Measurements from ENCODE around the gene LSS. TPM values are rescaled to one million over a fixed set of nuclear protein-coding genes. Genes with fewer than 3 reads are reported as not detected.

Gene LSS
- polyA plus RNA-seq: 10 to 100 TPM; 16.9 to 60.7 (median 38.4) TPM

DNA sequence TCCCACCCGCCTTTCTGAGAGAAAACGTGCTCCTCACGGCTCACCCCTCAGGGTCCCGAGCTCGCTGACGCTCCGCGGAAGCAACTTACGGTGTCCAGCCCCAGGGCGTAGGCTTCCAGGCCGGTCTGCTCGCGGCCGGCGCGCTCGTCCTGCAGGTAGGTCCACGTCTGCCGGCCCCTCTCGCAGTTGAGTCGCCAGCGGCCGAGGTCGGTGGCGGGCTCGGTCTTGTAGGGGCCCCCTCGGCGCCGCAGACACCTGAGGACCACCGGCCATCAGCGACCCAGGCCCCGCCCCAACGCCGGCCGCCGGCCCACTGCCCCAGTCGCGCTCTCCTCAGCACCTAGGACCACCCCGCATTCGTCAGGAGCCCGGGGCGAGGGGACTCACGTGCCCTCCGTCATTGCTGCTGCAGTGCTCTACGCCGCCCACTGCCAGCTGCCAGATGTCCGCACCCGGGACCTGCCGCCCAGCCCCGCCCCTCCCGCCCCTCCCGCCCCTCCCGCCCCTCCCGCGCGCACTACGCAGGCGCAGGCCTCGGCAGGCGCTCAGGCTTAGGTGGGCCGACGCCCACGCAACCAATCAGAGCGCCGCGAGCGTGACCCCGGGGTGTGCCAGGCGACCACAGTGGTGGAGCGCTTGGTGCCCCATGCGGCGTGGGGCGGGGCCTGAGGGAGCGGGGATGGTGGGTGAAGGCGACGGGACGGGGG lies at the start of gene LSS:
Gene LSS, minus strand, starts transcription at position 430 of the 707 bp plus-strand sequence. Its CDS starts 29 bp downstream, at position 401.
- whole genome bisulfite sequencing, 3 donors: 0% methylated on average over 59 to 77 of the region's 77 CpGs
- no peak within 1 kb of the TSS for H3K27ac ChIP-seq (ENCODE audit: low read depth, low read length)

DNA sequence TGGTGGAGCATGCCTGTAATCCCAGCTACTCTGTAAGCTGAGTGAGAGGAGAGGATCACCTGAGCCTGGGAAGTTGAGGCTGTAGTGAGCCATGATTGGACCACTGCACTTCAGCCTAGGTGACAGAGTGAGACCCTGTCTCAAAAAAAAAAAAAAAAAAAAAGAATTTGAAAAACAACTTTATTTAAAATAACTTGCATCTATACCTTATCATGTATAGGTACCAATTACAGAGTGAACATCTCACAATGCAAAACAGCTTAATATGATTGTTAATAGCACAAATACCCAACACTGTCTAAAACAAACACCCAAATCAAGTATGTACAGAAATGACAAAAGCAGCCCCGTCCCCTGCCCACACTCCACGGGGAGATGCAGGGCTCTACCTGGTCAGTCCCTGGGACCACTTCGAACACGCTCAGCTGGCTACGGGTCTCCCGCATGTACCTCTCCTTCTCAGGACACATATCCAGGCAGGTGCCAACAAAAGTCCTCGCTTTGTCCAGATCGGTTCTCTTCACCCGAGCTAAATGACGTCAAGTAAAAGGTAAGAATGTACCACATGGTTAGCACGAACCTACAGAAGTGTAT lies 46.3 kb upstream of the LSS start:
- H3K27ac ChIP-seq (ENCODE audit: low read depth, low read length): no peak overlapping the region
- 93 to 94% (median 94%) methylated on average over 11 of the region's 11 CpGs for WGBS, 3 donors

DNA sequence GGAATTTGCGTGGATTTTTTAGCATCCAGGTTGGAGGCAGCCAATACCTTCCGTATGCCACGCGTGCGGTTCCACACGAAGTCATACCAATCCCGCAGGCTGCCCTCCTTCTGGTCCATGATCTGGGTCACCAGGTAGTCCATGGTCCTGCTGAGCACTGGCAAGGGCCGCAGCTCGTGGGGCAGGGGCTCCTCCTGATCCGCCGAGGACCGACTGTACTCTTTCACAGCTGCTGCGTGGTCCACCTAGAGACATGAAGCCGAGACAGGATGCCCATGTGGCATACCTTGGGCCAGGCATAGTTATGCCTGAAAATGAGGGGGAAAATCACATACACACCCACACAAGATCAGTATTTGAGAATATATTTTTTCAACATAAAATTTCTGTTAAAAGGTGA lies 44.8 kb upstream of the LSS start:
- WGBS, 3 donors: 95 to 96% (median 96%) methylated on average over 14 of the region's 14 CpGs
- no peak overlapping the region for H3K27ac ChIP-seq (ENCODE audit: low read depth, low read length)

DNA sequence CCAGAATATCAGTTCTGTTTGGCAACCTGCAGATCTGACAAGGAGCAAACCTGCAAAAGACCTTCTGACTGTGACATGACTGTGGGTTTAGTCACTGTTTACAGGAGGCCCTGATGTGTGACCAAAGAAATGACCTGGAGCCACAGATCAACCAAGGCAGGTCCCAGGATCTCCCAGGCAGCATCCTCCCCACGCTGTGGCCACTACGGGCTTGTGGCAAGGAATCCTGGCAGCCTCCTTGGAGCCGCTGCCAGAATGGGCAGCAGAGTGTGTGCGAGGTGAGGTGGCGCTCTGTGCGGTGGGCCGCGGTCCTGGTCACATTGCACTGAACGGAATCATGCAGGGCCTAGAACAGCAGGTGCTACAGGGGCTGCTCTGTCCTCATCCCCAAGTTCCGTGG lies 40.9 kb upstream of the LSS start:
- WGBS, 3 donors: 94 to 97% (median 97%) methylated on average over 10 of the region's 10 CpGs
- no peak overlapping the region for H3K27ac ChIP-seq (ENCODE audit: low read depth, low read length)

DNA sequence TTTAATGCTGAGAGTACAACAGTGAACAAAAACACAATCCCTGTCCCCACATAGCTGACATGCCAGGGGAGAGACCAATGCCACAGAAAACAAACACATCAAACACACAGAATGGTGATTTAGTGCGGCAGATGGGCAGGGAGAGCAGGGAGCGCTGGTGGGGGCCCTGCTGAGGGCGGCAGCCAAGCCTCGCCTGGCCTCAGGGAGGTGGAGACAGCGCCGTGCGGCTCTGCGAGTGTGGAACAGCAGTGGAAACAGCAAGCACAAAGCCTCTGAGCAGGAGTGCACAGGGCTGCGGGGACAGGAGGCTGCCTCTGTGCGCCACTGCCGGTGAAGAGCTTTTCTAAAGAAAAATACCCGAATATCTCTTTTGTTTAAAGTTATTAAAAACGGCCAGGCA lies 39.8 kb upstream of the LSS start:
- no peak overlapping the region for H3K27ac ChIP-seq (ENCODE audit: low read depth, low read length)
- 92 to 95% (median 94%) methylated on average over 13 of the region's 13 CpGs for WGBS, 3 donors

DNA sequence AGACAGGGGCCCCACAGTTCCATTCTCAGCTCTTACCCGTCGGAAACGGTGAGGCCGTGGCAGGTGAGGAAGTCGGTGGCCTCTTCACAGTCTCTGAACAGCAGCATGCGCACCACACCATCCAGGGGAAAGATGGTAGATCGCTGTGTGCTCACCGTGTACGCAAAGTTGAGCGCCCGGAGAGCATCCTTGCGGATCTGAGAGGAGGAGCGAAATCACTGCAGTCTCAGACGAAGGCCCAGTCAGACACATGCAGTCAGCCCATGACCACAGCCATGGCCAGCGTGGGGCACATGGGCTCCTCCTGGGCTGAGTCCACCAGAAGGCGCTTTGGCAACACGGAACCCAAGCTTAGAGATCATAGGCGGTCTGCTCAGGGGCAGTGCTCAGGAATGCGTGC lies 38.4 kb upstream of the LSS start:
- 90 to 94% (median 93%) methylated on average over 19 of the region's 19 CpGs for WGBS, 3 donors

DNA sequence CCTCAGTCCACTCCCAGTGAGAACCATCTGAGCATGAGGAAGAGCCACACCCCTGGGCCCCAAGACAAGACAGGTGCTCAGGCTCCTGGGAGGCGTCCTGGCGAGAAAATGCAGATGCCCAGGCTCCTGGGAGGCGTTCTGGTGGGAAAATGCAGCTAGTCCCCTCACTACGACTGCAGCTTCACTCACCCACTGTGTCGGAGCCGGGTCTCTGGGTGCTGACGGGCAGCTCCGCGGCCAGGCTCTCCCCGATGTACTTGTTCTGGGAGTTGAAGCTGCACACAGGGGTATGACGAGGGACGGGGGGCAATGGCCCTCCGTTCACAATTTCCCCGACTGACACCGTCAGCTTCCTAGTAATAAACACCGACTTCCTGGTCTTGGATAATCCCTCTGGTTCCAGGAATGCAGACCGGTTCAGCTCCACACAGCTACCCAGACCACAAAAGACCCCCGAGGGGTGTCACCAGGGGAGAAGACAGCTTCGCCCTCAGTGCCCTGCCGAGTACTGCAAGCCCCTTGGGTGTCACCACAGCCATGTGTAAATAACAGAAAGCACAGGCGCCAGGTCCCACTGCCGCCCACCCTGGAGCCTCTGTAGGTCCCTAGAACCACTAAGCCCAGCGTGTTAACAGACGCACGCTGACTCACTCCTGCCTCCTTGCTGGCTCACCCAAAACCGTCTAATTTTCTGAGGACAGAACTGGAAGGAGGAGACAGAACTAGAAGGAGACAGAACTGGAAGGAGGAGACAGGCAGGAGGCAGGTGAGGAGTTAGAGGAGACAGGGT lies 37.4 kb upstream of the LSS start:
- H3K27ac ChIP-seq (ENCODE audit: low read depth, low read length): no peak overlapping the region
- WGBS, 3 donors: 84 to 89% (median 88%) methylated on average over 26 of the region's 26 CpGs

More for the DNA sequence above, 38.4 kb upstream of the LSS start:
- H3K27ac ChIP-seq (ENCODE audit: low read depth, low read length): no peak overlapping the region

DNA sequence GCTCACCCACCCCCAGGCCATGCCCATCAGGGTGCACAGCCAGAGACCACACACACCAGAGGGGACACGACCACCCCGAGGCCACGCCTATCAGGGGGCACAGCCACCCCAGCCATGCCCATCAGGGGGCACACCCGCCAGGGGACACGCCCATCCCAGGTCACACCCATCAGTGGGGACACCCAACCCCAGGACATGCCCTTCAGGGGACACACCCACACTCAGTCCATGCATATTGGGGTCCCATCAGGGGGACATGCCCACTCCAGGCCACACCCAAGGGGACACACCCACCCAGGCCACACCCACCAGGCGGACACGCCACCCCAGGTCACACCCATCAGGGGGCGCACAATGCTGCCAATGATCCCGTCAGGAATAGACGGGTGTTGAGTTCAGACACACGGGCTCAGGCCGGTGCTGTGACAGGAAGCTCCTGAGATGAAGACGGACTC lies 36.1 kb upstream of the LSS start:
- 92% methylated on average over 13 of the region's 13 CpGs for WGBS, 3 donors
- H3K27ac ChIP-seq (ENCODE audit: low read depth, low read length): no peak overlapping the region

DNA sequence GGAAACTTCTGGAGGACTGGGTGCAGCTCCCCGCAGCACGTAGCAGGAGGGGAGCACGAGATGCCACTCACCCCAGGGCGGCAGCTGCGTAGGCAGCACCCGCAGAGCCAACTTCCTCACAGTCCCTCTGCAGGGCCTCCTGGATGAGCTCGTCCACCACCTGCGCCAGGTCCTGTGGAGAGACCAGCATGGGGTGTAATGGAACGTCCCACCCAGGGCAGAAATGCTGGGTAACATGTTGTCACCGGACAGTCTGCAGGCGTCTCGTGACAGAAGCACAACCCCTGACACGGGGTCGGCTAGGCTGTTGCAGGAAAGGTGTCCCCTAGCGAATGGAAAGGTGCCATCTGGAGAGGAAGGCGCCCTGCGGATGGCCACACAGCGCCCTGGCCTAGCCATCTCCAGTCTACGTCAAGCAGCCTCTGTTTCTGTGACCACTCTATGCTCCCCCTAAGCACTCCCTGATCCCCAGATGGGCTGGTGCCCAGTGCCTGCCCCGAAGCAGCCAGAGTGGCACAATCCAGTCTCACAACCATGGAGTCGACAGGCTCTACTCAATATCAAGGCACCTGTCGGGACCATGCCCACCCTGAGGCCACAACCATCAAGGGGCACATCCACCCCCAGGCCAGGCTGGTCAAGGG lies 35.6 kb upstream of the LSS start:
- H3K27ac ChIP-seq (ENCODE audit: low read depth, low read length): no peak overlapping the region
- 93 to 94% (median 94%) methylated on average over 22 of the region's 22 CpGs for WGBS, 3 donors

DNA sequence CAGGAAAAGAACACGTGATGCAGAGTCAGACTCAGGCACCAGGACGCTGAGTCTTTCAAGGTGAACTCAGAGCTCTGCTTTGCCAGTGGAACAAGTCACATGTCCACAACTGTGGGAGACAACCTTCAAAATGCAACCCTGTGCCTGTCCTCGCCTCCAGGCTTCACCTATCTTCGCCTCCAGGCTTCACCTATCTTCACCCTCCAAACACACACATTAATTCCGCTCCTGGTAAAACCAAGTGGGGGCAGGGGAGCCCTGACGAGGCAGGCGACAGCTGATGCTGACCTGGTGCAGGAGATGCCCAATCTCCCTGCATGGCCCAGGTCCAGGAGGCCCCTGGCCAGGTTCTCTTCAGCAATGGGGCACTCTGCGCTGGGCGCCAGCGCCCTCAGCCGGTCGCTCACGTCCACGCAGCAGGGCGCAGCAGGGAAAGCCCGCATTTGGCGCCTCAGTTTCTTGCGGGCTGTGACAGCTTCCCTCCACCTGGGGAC lies 28.0 kb upstream of the LSS start:
- 94 to 96% (median 94%) methylated on average over 18 of the region's 18 CpGs for WGBS, 3 donors
- H3K27ac ChIP-seq (ENCODE audit: low read depth, low read length): no peak overlapping the region

DNA sequence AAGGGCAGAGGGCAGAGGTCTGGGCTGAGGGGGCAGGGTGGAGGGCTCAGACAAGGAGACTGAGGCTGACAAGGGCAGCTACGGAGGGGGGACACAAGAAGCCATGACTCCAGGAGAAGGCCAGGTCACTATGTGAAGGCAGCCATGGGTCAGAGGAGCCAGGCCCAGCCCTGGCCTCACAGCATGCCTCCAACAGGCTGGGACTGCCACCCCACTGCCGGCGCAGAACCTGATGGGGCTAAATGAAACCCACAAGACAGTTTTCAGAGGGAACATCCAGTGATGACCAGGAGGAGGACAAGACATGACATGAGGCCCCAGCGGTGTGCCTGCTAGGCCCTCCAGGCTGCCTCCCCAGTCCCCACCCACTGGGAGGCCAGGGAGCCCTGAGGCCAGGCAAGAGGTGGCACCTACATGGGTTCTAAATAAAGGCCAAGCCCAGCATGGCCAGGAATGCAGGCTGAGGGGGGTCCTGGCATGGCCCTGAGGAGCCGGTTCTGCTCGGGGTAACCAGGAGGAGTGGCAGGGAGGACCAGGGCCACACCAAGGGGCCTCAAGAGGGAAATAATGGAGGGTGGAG lies 27.3 kb upstream of the LSS start:
- WGBS, 3 donors: 90 to 96% (median 95%) methylated on average over 6 of the region's 6 CpGs
- H3K27ac ChIP-seq (ENCODE audit: low read depth, low read length): no peak overlapping the region

DNA sequence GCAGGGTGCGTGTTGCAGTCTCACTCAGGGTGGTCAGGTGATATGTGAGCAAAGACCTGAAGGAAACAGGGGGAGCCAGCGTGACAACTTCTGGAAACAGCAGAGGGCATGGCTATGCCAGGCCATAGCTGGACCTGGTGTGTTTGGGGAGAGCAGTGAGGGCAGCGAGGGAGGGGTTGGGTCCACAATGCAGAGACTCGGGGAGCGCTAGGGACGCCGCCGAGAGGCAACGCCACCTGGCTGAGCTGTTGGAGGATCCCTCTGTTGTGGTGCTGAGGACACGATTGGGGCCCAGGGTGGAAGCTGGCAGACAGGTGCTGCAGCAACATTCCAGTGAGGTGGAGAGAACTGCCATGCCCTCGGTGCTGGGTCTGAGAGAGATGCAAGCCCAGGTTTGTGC lies 26.6 kb upstream of the LSS start:
- WGBS, 3 donors: 87 to 94% (median 91%) methylated on average over 11 of the region's 11 CpGs
- no peak overlapping the region for H3K27ac ChIP-seq (ENCODE audit: low read depth, low read length)

DNA sequence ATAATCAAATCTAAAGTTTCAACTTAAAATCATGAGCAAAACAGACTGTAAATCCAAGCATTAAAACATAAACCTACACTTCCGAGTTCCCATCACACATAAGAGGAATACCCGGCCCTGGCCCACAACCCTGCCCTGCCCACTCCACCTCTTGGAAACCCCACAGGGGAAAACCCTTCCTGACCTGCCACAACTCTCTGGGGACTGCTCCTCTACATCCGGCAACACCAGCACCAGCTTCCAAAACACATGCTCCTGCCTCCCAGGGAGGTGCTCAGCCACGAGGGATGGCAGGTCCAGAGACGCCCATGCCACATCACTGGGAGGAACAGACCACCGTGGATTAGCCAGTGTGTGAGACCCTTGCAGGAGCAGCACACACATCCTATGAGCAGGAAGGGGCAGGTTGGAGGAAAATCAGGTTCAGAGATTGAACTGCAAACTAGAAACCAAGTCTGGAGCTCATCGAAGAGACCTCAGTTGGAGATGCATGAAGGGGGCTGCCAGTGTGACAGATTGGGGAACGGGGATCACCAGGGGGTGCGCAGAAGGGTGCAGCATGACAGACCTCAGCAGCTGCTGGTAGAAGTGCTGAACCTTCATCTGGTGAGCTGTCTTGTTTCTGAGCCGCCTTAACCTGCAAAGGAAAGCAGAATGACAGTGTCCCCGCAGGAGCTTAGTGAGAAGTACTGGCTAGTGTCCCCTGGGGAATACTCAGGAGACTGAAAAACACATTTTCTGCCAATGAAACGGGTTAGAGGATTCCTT lies 25.8 kb upstream of the LSS start:
- WGBS, 3 donors: 76 to 86% (median 78%) methylated on average over 12 of the region's 12 CpGs
- H3K27ac ChIP-seq (ENCODE audit: low read depth, low read length): no peak overlapping the region

DNA sequence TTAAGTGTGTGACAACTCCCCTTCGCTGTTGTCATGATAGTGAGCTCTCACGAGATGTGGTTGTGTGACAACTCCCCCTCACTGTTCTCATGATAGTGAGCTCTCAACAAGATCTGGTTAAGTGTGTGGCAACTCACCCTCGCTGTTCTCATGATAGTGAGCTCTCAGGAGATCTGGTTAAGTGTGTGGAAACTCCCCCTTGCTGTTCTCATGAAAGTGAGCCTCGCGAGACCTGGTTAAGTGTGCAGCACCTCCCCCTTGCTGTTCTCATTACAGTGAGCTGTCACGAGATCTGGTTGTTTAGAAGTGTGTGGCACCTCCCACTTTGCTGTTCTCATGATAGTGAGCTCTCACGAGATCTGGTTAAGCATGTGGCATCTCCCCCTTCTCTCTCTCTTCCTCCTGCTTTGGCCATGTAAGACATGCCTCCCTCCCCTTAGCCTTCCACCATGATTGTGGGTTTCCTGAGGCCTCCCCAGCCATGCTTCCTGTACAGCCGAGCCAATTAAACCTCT lies 25.1 kb upstream of the LSS start:
- 52 to 80% (median 62%) methylated on average over 8 of the region's 8 CpGs for WGBS, 3 donors
- no peak overlapping the region for H3K27ac ChIP-seq (ENCODE audit: low read depth, low read length)

DNA sequence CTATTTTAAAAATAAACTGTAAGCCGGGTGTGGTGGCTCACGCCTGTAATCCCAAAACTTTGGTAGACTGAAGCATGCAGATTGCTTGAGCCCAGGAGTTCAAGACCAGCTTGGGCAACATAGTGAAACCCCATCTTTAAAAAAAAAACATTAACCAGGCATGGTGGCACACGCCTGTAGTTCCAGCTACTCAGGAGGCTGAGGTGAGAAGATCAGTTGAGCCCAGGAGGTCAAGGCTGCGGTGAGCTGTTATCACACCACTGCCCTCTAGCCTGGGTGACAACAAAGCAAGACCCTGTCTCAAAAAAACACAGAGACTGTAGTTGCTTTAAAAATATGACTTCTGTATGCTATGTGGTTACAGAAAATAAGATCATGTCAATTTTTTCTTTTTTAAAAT lies 24.3 kb upstream of the LSS start:
- H3K27ac ChIP-seq (ENCODE audit: low read depth, low read length): no peak overlapping the region
- WGBS, 3 donors: 94 to 97% (median 95%) methylated on average over 4 of the region's 4 CpGs

DNA sequence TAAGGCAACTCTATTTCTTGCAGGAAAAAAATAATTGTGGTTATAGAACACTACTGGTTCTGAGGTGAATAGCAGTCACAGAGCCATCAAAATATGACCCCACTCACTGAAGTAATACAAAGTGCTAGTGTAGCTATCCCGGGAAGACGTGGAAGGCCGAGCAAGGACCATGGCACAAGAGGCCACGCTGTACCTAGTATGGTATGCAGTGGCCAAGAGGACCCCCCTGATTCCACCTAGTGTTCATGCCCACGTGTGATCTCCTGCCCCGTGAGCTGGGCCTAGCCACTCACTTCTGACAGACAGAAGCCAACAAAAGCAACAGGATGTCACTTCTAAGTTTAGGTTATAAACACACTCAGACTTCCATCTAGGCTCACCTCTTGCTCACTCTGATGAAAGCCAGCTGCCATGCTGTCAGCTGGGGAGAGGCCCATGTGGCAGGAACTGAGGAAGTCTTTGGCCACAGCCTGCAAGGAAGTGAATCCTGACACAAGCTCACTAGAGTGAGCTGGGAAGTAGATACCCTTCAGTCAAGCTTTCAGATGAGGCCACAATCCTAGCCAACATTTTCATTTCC lies 21.7 kb upstream of the LSS start:
- H3K27ac ChIP-seq (ENCODE audit: low read depth, low read length): no peak overlapping the region
- 85 to 92% (median 86%) methylated on average over 6 of the region's 6 CpGs for WGBS, 3 donors

DNA sequence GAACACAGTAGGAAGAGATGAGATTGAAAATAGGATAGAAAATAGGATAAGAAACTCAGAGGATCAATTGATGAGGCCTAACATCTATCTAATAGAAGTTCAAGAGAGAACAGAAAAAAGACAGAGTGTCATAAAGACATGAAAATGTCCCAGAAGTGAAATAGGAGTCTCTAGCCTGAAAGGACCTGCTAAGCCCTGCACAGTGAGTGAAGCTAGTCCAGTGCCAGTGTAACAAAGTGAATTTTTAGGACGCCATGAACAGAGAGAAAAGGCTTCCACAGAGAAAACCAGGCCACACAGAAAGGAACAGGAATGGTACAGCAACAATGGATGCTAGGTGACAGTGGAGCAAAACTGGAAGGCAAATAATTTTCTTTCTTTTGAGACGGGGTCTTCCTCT lies 20.3 kb upstream of the LSS start:
- 89 to 99% (median 92%) methylated on average over 2 of the region's 2 CpGs for WGBS, 3 donors
- H3K27ac ChIP-seq (ENCODE audit: low read depth, low read length): no peak overlapping the region
